DOHH2 (cell line): Measurements from ENCODE around the gene BASP1.

Experiments used
- EZH2phosphoT487 ChIP-seq: fragments of 200-600 bp; sonication (generic); IDR thresholded peaks from 2 replicates; pipeline ENCODE4 v1.6.1; 2017; ENCODE audit warnings: borderline replicate concordance, mild to moderate bottlenecking, antibody characterized with exemption, low read length, moderate library complexity, mixed read lengths
- TF ChIP-seq, protein P1 (sequence below): fragments of 200-600 bp; sonication (generic); IDR thresholded peaks from one replicate; pipeline ENCODE4 v1.5.1; 2014; ENCODE audit warnings: antibody characterized with exemption, mild to moderate bottlenecking, low read depth, low read length; ENCODE audit not compliant: poor library complexity, severe bottlenecking

DNA sequence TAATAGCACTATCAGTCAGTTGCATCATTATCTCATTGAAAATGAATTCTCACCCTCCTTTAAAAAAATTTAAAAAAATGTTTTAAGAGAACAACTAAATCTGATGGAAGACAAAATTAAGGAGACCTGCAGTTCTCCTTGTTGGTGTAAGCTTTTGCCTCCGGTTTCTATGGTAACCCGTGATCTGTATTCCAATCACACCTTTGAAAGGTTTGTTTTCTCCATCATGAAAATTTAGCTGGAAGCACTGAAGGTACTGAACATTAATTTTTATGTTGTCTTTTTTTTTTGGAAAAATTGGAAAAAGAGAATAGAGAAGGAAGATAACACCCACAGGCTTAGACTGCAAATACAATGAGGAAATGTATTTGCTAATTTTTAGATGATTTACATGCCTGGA lies 2.5 kb upstream of the BASP1 start:
- TF ChIP-seq, protein P1, sequence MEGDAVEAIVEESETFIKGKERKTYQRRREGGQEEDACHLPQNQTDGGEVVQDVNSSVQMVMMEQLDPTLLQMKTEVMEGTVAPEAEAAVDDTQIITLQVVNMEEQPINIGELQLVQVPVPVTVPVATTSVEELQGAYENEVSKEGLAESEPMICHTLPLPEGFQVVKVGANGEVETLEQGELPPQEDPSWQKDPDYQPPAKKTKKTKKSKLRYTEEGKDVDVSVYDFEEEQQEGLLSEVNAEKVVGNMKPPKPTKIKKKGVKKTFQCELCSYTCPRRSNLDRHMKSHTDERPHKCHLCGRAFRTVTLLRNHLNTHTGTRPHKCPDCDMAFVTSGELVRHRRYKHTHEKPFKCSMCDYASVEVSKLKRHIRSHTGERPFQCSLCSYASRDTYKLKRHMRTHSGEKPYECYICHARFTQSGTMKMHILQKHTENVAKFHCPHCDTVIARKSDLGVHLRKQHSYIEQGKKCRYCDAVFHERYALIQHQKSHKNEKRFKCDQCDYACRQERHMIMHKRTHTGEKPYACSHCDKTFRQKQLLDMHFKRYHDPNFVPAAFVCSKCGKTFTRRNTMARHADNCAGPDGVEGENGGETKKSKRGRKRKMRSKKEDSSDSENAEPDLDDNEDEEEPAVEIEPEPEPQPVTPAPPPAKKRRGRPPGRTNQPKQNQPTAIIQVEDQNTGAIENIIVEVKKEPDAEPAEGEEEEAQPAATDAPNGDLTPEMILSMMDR: no peak
- no peak for TF ChIP-seq EZH2phosphoT487
